Hepatocyte (in vitro differentiated cells): ENCODE measurements around the gene CARM1. TPM values are rescaled to one million over a fixed set of nuclear protein-coding genes. Genes with fewer than 3 reads are reported as not detected.
A peak's percentile ranks its signal among the peaks of the same experiment; 100 is the strongest.
"Not testable (repeated sequence)": the region's sequence is repeated elsewhere in the genome, so short reads cannot be mapped to it uniquely, and the experiment has no call there.

Experiments
- DNase-seq: peaks from one replicate; pipeline ENCODE4 v3.0.0-alpha.2; 2016; ENCODE audit warnings: low spot score
- H2AFZ ChIP-seq: fragments of 200-600 bp; sonication (generic); 2 replicates; pipeline ENCODE4 v1.6.0; 2016; ENCODE audit warnings: antibody characterized with exemption, mild to moderate bottlenecking
- H3K27ac ChIP-seq: fragments of 200-600 bp; sonication (generic); 2 replicates; pipeline ENCODE4 v1.5.1; 2016; ENCODE audit warnings: mild to moderate bottlenecking
- H3K27me3 ChIP-seq: fragments of 200-600 bp; sonication (generic); 2 replicates; pipeline ENCODE4 v1.6.1; 2016
- H3K36me3 ChIP-seq: fragments of 200-600 bp; sonication (generic); replicated peaks from 2 replicates; pipeline ENCODE4 v1.5.1; 2016; ENCODE audit warnings: low read depth; ENCODE audit not compliant: insufficient read depth
- H3K4me1 ChIP-seq: fragments of 200-600 bp; sonication (generic); 2 replicates; pipeline ENCODE4 v1.5.1; 2016; ENCODE audit warnings: mild to moderate bottlenecking, moderate library complexity; ENCODE audit not compliant: insufficient read depth
- H3K4me2 ChIP-seq: fragments of 200-600 bp; sonication (generic); 2 replicates; pipeline ENCODE4 v1.6.0; 2016
- H3K4me3 ChIP-seq: fragments of 200-600 bp; sonication (generic); 2 replicates; pipeline ENCODE4 v1.5.1; 2016; ENCODE audit warnings: mild to moderate bottlenecking
- H3K79me2 ChIP-seq: fragments of 200-600 bp; sonication (generic); 2 replicates; pipeline ENCODE4 v1.6.0; 2017; ENCODE audit warnings: mild to moderate bottlenecking
- H3K9me2 ChIP-seq: fragments of 200-600 bp; sonication (generic); replicated peaks from 2 replicates; pipeline ENCODE4 v1.6.0; 2017; ENCODE audit warnings: mild to moderate bottlenecking; ENCODE audit not compliant: insufficient read depth
- H3K9me3 ChIP-seq: fragments of 200-600 bp; sonication (generic); 2 replicates; pipeline ENCODE4 v1.5.1; 2016; ENCODE audit warnings: low read depth, mild to moderate bottlenecking
- H4K20me1 ChIP-seq: fragments of 200-600 bp; sonication (generic); 2 replicates; pipeline ENCODE4 v1.6.0; 2016; ENCODE audit warnings: mild to moderate bottlenecking; ENCODE audit not compliant: insufficient read depth, poor library complexity, severe bottlenecking
- EZH2 ChIP-seq: fragments of 200-600 bp; sonication (generic); IDR thresholded peaks from 2 replicates; pipeline ENCODE4 v1.6.1; 2016; ENCODE audit warnings: antibody characterized with exemption, mild to moderate bottlenecking, borderline replicate concordance
- EZH2phosphoT487 ChIP-seq: fragments of 200-600 bp; sonication (generic); IDR thresholded peaks from one replicate; pipeline ENCODE4 v1.6.1; 2018; ENCODE audit warnings: antibody characterized with exemption, mild to moderate bottlenecking, low read depth, moderate library complexity; ENCODE audit not compliant: unreplicated experiment, severe bottlenecking
- WGBS: methylation state at CpG from one replicate; pipeline ENCODE4 v1.1.6; 2016; ENCODE audit warnings: low lambda C conversion rate; ENCODE audit errors: missing lambda C conversion rate; 5-methylcytosine and 5-hydroxymethylcytosine counted together
- polyA plus RNA-seq: library from polyadenylated mRNA; unstranded; fragments of >200 nt; fragmentation: Nextera tagmentation; extraction: Ambion mirVana; gene quantifications from 2 replicates; pipeline ENCODE4 v1.2.1, GENCODE V29; 2016
- total RNA-seq: library from RNA; depleted of rRNA; stranded (reverse); fragments of >200 nt; gene quantifications from 2 replicates; pipeline ENCODE4 v1.2.3, GENCODE V29; 2014
- TF ChIP-seq, protein P1 (sequence below): fragments of 200-600 bp; sonication (generic); IDR thresholded peaks from 2 replicates; pipeline ENCODE4 v1.5.1; 2016; ENCODE audit warnings: antibody characterized with exemption, mild to moderate bottlenecking; ENCODE audit not compliant: poor library complexity

CARM1 gene
- total and polyA plus RNA-seq, 2 experiments from 2014 or later, result 34.3 to 45.7 TPM

DNA sequence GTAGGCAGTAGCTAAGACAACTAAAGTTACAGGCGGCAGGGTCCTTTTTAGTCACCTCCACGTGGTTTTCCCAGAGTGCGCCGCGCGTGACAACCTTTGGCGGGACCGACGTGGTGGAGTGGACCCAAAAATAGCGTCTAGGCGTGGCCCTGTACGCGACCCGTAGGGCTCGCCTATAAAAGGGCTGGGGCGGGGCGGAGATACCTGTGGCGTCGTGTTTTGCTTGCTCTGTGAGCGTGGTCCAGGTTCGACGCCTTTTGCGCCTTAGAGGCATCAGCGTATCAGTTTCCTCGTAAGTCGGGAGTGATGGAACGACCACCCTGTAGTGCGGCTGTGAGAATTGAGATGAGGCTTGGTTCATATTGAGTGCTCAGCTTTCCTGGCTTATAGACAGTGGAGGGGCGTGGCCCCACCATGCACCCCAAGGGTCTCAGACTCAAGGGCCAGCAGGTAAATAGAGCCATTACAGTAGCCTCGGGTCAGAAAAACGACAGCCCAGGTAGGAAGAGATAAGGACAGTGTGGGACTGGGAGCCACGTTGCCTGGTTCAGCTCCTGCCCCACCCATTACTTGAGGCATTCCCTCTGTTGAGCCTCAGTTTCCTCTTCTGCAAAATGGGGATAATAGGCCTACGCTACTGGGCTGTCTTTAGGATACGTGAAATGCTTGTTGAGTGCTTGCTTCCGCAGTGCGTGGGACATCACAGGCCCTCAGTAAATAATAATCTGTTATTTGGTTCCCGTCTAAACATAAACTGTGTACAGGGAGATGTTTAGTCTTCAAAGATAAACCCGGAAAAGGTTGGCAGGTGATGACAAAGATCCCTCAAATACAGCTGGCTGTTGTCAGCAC is 34.6 kb upstream of the CARM1 start:
- H3K9me3 ChIP-seq, result no peaks in the 10 kb centered on the region
- no peak for TF ChIP-seq EZH2phosphoT487
- TF ChIP-seq EZH2, result no peak
- TF ChIP-seq, protein P1, sequence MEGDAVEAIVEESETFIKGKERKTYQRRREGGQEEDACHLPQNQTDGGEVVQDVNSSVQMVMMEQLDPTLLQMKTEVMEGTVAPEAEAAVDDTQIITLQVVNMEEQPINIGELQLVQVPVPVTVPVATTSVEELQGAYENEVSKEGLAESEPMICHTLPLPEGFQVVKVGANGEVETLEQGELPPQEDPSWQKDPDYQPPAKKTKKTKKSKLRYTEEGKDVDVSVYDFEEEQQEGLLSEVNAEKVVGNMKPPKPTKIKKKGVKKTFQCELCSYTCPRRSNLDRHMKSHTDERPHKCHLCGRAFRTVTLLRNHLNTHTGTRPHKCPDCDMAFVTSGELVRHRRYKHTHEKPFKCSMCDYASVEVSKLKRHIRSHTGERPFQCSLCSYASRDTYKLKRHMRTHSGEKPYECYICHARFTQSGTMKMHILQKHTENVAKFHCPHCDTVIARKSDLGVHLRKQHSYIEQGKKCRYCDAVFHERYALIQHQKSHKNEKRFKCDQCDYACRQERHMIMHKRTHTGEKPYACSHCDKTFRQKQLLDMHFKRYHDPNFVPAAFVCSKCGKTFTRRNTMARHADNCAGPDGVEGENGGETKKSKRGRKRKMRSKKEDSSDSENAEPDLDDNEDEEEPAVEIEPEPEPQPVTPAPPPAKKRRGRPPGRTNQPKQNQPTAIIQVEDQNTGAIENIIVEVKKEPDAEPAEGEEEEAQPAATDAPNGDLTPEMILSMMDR, result no peak
- peak overlapping the region; percentile 72 for H3K4me2 ChIP-seq
- H3K79me2 ChIP-seq, result no peaks in the 10 kb centered on the region
- 43% methylated on average over 38 of the region's 38 CpGs for WGBS
- no peaks in the 10 kb centered on the region for H3K36me3 ChIP-seq
- H3K4me1 ChIP-seq, result peaks cover 5% of the 10 kb centered on the region
- H3K27me3 ChIP-seq, result no peaks in the 10 kb centered on the region
- DNase-seq, result peak; percentile 91
- no peaks in the 10 kb centered on the region for H4K20me1 ChIP-seq
- peak overlapping the region; percentile 67 for H2AFZ ChIP-seq
- H3K27ac ChIP-seq, result peak overlapping the region; percentile 96
- H3K9me2 ChIP-seq, result no peaks in the 10 kb centered on the region
- H3K4me3 ChIP-seq, result no peak overlapping the region

DNA sequence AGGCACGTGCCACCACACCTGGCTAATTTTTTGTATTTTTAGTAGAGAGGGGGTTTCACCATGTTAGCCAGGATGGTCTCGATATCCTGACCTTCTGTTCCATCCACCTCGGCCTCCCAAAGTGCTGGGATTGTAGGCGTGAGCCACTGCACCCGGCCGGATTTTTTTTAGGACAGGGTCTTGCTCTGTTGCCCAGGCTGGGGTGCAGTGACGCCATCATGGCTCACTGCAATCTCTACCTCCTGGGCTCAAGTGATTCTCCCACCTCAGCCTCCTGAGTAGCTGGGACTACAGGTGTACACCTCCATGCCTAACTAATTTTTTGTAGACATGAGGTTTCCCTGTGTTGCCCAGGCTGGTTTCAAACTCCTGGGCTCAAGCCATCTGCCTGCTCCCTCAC is 33.7 kb upstream of the CARM1 start:
- 97% methylated on average over 7 of the region's 7 CpGs for WGBS
- not testable (repeated sequence) for DNase-seq, H3K9me2 ChIP-seq, H3K79me2 ChIP-seq, H3K4me2 ChIP-seq, H3K9me3 ChIP-seq, H3K27me3 ChIP-seq, H3K36me3 ChIP-seq, H3K4me3 ChIP-seq, H4K20me1 ChIP-seq, H2AFZ ChIP-seq, H3K27ac ChIP-seq, H3K4me1 ChIP-seq

DNA sequence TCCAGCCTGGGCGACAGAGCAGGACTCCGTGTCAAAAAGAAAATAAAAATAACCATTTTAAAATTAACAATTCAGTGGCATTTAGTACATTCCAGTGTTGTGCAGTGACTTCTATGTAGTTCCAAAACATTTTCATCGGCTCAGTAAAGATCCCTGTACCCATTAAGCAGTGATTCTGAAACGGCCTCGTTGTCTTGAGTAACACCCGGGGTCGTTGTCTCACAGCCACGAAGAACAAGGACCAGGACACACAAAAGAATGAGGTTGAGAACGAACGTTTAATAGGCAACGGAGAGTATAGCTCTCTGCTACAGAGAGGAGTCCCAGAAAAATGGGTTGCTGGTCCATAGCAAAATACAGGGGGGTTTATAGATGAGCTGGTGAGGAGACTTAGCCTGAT is 33.0 kb upstream of the CARM1 start:
- Histone ChIP-seq H3K36me3 (no peaks in the 10 kb centered on the region), H3K9me3 (no peaks in the 10 kb centered on the region), H4K20me1 (no peaks in the 10 kb centered on the region), H3K79me2 (no peaks in the 10 kb centered on the region), H3K4me1 (peaks cover 5% of the 10 kb centered on the region), H3K4me3 (no peak overlapping the region), H3K27me3 (no peaks in the 10 kb centered on the region), H3K27ac (no peak overlapping the region), H3K4me2 (no peak overlapping the region), H2AFZ (no peak overlapping the region), H3K9me2 (no peaks in the 10 kb centered on the region)
- DNase-seq, result no peak
- WGBS, result 75% methylated on average over 11 of the region's 11 CpGs
- TF ChIP-seq EZH2phosphoT487 (no peak), EZH2 (no peak)
- TF ChIP-seq, protein P1, result no peak

DNA sequence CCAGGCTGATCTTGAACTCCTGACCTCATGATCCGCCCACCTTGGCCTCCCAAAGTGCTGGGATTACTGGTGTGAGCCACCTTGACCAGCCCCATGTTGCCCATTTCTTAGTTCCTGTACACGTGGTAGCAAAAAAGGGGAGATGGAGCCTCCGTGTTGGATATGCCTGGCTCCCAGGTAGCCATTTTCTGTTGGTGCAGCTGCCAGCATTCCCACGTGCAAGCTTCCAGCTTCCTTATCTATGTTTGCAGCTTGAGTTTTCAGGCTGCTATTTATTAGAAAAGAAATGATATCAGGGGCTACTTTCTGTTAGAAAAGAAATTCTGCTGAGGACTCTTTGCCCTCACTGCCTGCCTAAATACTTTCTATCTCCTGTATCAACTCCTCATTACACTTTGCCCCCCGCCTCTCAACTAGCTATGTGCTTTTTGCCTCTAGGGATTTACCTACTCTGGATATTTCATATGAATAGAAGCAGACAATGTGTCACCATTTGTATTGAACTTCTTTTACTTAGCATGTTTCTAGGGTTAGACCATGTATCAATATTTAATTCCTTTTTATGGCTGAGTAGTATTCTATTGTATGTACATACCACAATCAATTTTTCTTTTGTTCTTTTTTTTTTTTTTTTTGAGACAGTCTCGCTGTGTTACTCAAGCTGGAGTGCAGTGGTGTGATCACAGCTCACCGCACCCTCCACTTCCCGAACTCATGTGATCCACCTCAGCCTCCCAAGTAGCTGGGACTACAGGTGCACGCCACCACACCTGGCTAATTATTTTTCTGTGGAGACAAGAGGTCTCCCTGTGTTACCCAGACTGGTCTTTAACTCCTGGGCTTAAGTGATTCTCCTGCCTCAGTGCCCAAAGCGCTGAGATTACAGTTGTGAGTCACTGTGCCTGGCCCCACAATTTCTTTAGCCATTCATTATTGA is 32.0 kb upstream of the CARM1 start:
- Histone ChIP-seq H3K79me2 (no peaks in the 10 kb centered on the region), H3K4me3 (no peak overlapping the region), H3K4me1 (peaks cover 5% of the 10 kb centered on the region), H3K27me3 (no peaks in the 10 kb centered on the region), H3K9me2 (no peaks in the 10 kb centered on the region), H4K20me1 (no peaks in the 10 kb centered on the region), H3K36me3 (no peaks in the 10 kb centered on the region), H2AFZ (no peak overlapping the region), H3K4me2 (no peak overlapping the region), H3K9me3 (no peaks in the 10 kb centered on the region), H3K27ac (no peak overlapping the region)
- no peak for TF ChIP-seq EZH2phosphoT487
- no peak for TF ChIP-seq EZH2
- TF ChIP-seq, protein P1, result no peak
- 89% methylated on average over 10 of the region's 10 CpGs for WGBS
- no peak for DNase-seq
